Measurements from ENCODE around the gene IDI1.

IDI1 gene

GRCh38 chr10:1024103-1024502 is 24.8 kb downstream of the IDI1 start:
- DNase-seq (ENCODE audit: low read depth), result no peak
- no peak overlapping the region for H3K4me3 ChIP-seq (ENCODE audit: control insufficient read depth, low read depth, low read length)
- TF ChIP-seq CTCF (IDR thresholded peaks at IDR 0.05; ENCODE audit: control insufficient read depth, insufficient read depth, low read depth, low read length, missing control alignments), result no peak

GRCh38 chr10:1022413-1022812 is 26.5 kb downstream of the IDI1 start:
- H3K4me3 ChIP-seq (ENCODE audit: control insufficient read depth, low read depth, low read length), result no peak overlapping the region
- no peak for TF ChIP-seq CTCF (IDR thresholded peaks at IDR 0.05; ENCODE audit: control insufficient read depth, insufficient read depth, low read depth, low read length, missing control alignments)
- no peak for DNase-seq (ENCODE audit: low read depth)

GRCh38 chr10:1020958-1021357 is 28.0 kb downstream of the IDI1 start:
- H3K4me3 ChIP-seq (ENCODE audit: control insufficient read depth, low read depth, low read length), result no peak overlapping the region
- no peak for TF ChIP-seq CTCF (IDR thresholded peaks at IDR 0.05; ENCODE audit: control insufficient read depth, insufficient read depth, low read depth, low read length, missing control alignments)
- DNase-seq (ENCODE audit: low read depth), result no peak

- no peak for DNase-seq (ENCODE audit: low read depth)
- H3K4me3 ChIP-seq (ENCODE audit: control insufficient read depth, low read depth, low read length), result no peak overlapping the region
- no peak for TF ChIP-seq CTCF (IDR thresholded peaks at IDR 0.05; ENCODE audit: control insufficient read depth, insufficient read depth, low read depth, low read length, missing control alignments)
Measured at GRCh38 chr10:1020460-1020859, 28.5 kb downstream of the IDI1 start.

- no peak overlapping the region for H3K4me3 ChIP-seq (ENCODE audit: control insufficient read depth, low read depth, low read length)
- DNase-seq (ENCODE audit: low read depth), result no peak
- TF ChIP-seq CTCF (IDR thresholded peaks at IDR 0.05; ENCODE audit: control insufficient read depth, insufficient read depth, low read depth, low read length, missing control alignments), result no peak
Measured at GRCh38 chr10:1019362-1019761, 29.6 kb downstream of the IDI1 start.

- no peak for TF ChIP-seq CTCF (IDR thresholded peaks at IDR 0.05; ENCODE audit: control insufficient read depth, insufficient read depth, low read depth, low read length, missing control alignments)
- no peak for DNase-seq (ENCODE audit: low read depth)
Measured at GRCh38 chr10:1015688-1016087, 33.2 kb downstream of the IDI1 start.

GRCh38 chr10:1011696-1012095 is 37.2 kb downstream of the IDI1 start:
- no peak for DNase-seq (ENCODE audit: low read depth)
- no peak for TF ChIP-seq CTCF (IDR thresholded peaks at IDR 0.05; ENCODE audit: control insufficient read depth, insufficient read depth, low read depth, low read length, missing control alignments)
- no peak overlapping the region for H3K4me3 ChIP-seq (ENCODE audit: control insufficient read depth, low read depth, low read length)

More at GRCh38 chr10:1015688-1016087, 33.2 kb downstream of the IDI1 start:
- no peak overlapping the region for H3K4me3 ChIP-seq (ENCODE audit: control insufficient read depth, low read depth, low read length)

Measured in AG09309 (cell line).